IMR-90 (cell line): ENCODE results near the gene GSG1L. TPM values are rescaled to one million over a fixed set of nuclear protein-coding genes. Genes with fewer than 3 reads are reported as not detected.

Source experiments
- ATAC-seq: fragments of 200-7000 bp; cut with Tn5 transposase; 2 replicates; pipeline ENCODE4 v1.9.1; 2020; ENCODE audit warnings: low read depth, mild to moderate bottlenecking, moderate library complexity
- BruUV-seq: library from RNA; stranded (reverse); fragments of 400-500 nt; replicated peaks from 2 replicates; lab custom pipeline; 2021; lab: Mats Ljungman, UMichigan
- CTCF ChIA-PET: fragments of 300-600 bp; formaldehyde crosslinking; extraction: SDS; loops from one replicate; lab custom pipeline; 2021; ENCODE audit warnings: antibody characterized with exemption; lab: Yijun Ruan, JAX
- POLR2A ChIA-PET: fragments of 300-600 bp; sonication (Branson Sonifier 250); formaldehyde crosslinking; loops from one replicate; lab custom pipeline; 2022; ENCODE audit warnings: antibody characterized with exemption; ENCODE audit not compliant: unreplicated experiment; lab: Charles Lee
- DNase-seq: peaks from one replicate; pipeline ENCODE4 v3.0.0; 2013
- H2AFZ ChIP-seq: replicated peaks from 2 replicates; pipeline ENCODE3; 2013; ENCODE audit warnings: low read length, mild to moderate bottlenecking; ENCODE audit not compliant: poor library complexity
- H2AK5ac ChIP-seq: 2 replicates; pipeline ENCODE4 v1.6.1; 2013; ENCODE audit warnings: low read depth, low read length, inconsistent platforms
- H2AK9ac ChIP-seq: replicated peaks from 2 replicates; pipeline ENCODE3; 2013; ENCODE audit warnings: mild to moderate bottlenecking, low read depth, low read length, moderate library complexity; ENCODE audit not compliant: poor library complexity
- H2BK120ac ChIP-seq: 2 replicates; pipeline ENCODE4 v1.6.1; 2013; ENCODE audit warnings: low read depth, low read length, inconsistent platforms
- H2BK15ac ChIP-seq: 3 replicates; pipeline ENCODE4 v1.6.1; 2013; ENCODE audit warnings: low read depth, low read length, inconsistent platforms
- H2BK20ac ChIP-seq: 2 replicates; pipeline ENCODE4 v1.6.1; 2013; ENCODE audit warnings: low read depth, mild to moderate bottlenecking, inconsistent platforms, low read length, moderate library complexity
- H2BK5ac ChIP-seq: 2 replicates; pipeline ENCODE4 v1.6.1; 2013; ENCODE audit warnings: mild to moderate bottlenecking, low read depth, low read length, inconsistent platforms; ENCODE audit not compliant: poor library complexity, severe bottlenecking
- H3K14ac ChIP-seq: replicated peaks from 2 replicates; pipeline ENCODE4 v1.6.1; 2013; ENCODE audit warnings: low read depth, low read length, inconsistent platforms
- H3K18ac ChIP-seq: 2 replicates; pipeline ENCODE4 v1.6.1; 2013; ENCODE audit warnings: low read depth, low read length, control low read depth
- H3K23ac ChIP-seq: 2 replicates; pipeline ENCODE4 v1.6.1; 2013; ENCODE audit warnings: low read depth, low read length, inconsistent platforms
- H3K27ac ChIP-seq: 2 replicates; pipeline ENCODE4 v1.5.1; 2013; ENCODE audit warnings: mild to moderate bottlenecking, control low read depth, low read length; ENCODE audit not compliant: insufficient read depth
- H3K27me3 ChIP-seq: 2 replicates; pipeline ENCODE4 v1.6.1; 2013; ENCODE audit warnings: low read length; ENCODE audit not compliant: control insufficient read depth, insufficient read depth
- H3K36me3 ChIP-seq: 2 replicates; pipeline ENCODE4 v1.6.1; 2013; ENCODE audit warnings: low read length, mixed read lengths; ENCODE audit not compliant: control insufficient read depth, insufficient read depth
- H3K4ac ChIP-seq: 2 replicates; pipeline ENCODE4 v1.6.1; 2013; ENCODE audit warnings: low read depth, low read length, inconsistent platforms
- H3K4me1 ChIP-seq: 2 replicates; pipeline ENCODE4 v1.6.1; 2013; ENCODE audit warnings: low read length, mixed read lengths; ENCODE audit not compliant: control insufficient read depth, insufficient read depth
- H3K4me2 ChIP-seq: 2 replicates; pipeline ENCODE4 v1.6.1; 2013; ENCODE audit warnings: low read depth, mild to moderate bottlenecking, control low read depth, low read length, moderate library complexity
- H3K4me3 ChIP-seq: 2 replicates; pipeline ENCODE4 v1.5.1; 2013; ENCODE audit warnings: low read depth, mild to moderate bottlenecking, control low read depth, low read length, moderate library complexity; ENCODE audit not compliant: insufficient read depth
- H3K56ac ChIP-seq: 2 replicates; pipeline ENCODE4 v1.6.1; 2013; ENCODE audit warnings: low read length, inconsistent platforms; ENCODE audit not compliant: insufficient read depth; ENCODE audit errors: extremely low read depth
- H3K79me1 ChIP-seq, 2 experiments: 2 replicates each; pipeline ENCODE4 v1.6.1; 2013; ENCODE audit warnings: low read length in 2 of 2, inconsistent platforms in 1 of 2, low read depth in 1 of 2
- H3K9ac ChIP-seq: 2 replicates; pipeline ENCODE4 v1.6.1; 2013; ENCODE audit warnings: low read depth, low read length, control low read depth
- H3K9me1 ChIP-seq: 2 replicates; pipeline ENCODE4 v1.6.1; 2013; ENCODE audit warnings: low read length, inconsistent platforms; ENCODE audit not compliant: insufficient read depth
- H3K9me3 ChIP-seq: 2 replicates; pipeline ENCODE4 v1.6.1; 2013; ENCODE audit warnings: low read length; ENCODE audit not compliant: control insufficient read depth, insufficient read depth
- H4K20me1 ChIP-seq: 2 replicates; pipeline ENCODE4 v1.6.1; 2013; ENCODE audit warnings: low read length, inconsistent platforms; ENCODE audit not compliant: insufficient read depth
- H4K5ac ChIP-seq: 2 replicates; pipeline ENCODE4 v1.6.1; 2013; ENCODE audit warnings: mild to moderate bottlenecking, low read depth, low read length, control low read depth
- H4K8ac ChIP-seq, 2 experiments: 2 replicates each; pipeline ENCODE4 v1.6.1; 2013; ENCODE audit warnings: low read depth in 2 of 2, low read length in 2 of 2, control low read depth in 1 of 2, inconsistent platforms in 1 of 2
- H4K91ac ChIP-seq: 2 replicates; pipeline ENCODE4 v1.6.1; 2013; ENCODE audit warnings: low read depth, low read length, inconsistent platforms; ENCODE audit not compliant: insufficient read depth
- MAFK ChIP-seq: IDR thresholded peaks from 2 replicates; pipeline ENCODE4 v1.6.1; 2012; ENCODE audit warnings: low read depth, low read length, improper control_type of control experiment
- WGBS, 2 experiments: methylation state at CpG; one replicate each; pipeline versions ENCODE4 v1.1.5 to v1.1.7; 2013; ENCODE audit warnings: missing lambda C conversion rate in 2 of 2; ENCODE audit not compliant: insufficient read length in 1 of 2; ENCODE audit errors: extremely low coverage in 2 of 2; 5-methylcytosine and 5-hydroxymethylcytosine counted together
- dilution Hi-C: fragments of 300-500 bp; cut with HindIII; formaldehyde crosslinking; loops from one replicate; pipeline ENCODE4 v1.14.3; 2018; ENCODE audit warnings: low sequenced_read_pairs; ENCODE audit not compliant: unreplicated experiment
- in situ Hi-C: fragments of 300-500 bp; cut with MboI; formaldehyde crosslinking; loops from 3 replicates; pipeline ENCODE4 v1.14.3; 2019; ENCODE audit warnings: low sequenced_read_pairs, inconsistent platforms, mixed read lengths
- intact Hi-C: fragments of 100-400 bp; cut with micrococcal nuclease; formaldehyde crosslinking; loops from 2 replicates; pipeline ENCODE4 v1.10.0; 2022
- polyA plus RNA-seq, 3 experiments: library from polyadenylated mRNA; depleted of rRNA; stranded (reverse); fragments of >200 nt; gene quantifications; 2 replicates each; pipeline ENCODE4 v1.2.3, GENCODE V29; 2012; ENCODE audit warnings: low replicate concordance in 1 of 3
- total RNA-seq: library from RNA; depleted of rRNA; stranded (reverse); fragments of >200 nt; gene quantifications from 2 replicates; pipeline ENCODE4 v1.2.3, GENCODE V29; 2012

Gene GSG1L
- total and polyA plus RNA-seq, 2 of the 4 experiments (the other 2 are of a cell fraction), result not detected

- dilution Hi-C loops, result no loop called here
- CTCF ChIA-PET, result no interaction called here
- H2AFZ ChIP-seq, result no peak overlapping the region
These were observed 79.4 kb downstream of the GSG1L start for GRCh38 chr16:27984121-27984520.

More at GRCh38 chr16:27984121-27984520, 79.4 kb downstream of the GSG1L start:
- Histone ChIP-seq H2BK20ac (no peak overlapping the region), H3K56ac (no peak overlapping the region), H2BK15ac (no peak overlapping the region), H3K9ac (no peak overlapping the region), H2AK9ac (no peak overlapping the region), H3K4me2 (no peak overlapping the region), H2BK120ac (no peak overlapping the region), H3K18ac (no peak overlapping the region), H3K27me3 (no peaks in the 10 kb centered on the region; the same call in 1 of the 2 replicates), H4K8ac (no peak overlapping the region), H3K9me1 (no peaks in the 10 kb centered on the region), H3K4me1 (no peaks in the 10 kb centered on the region), H4K91ac (no peak overlapping the region), H4K20me1 (no peaks in the 10 kb centered on the region), H3K36me3 (no peaks in the 10 kb centered on the region), H2BK5ac (no peak overlapping the region), H2AK5ac (no peak overlapping the region), H3K4ac (no peak overlapping the region), H3K9me3 (no peaks in the 10 kb centered on the region), H3K79me1 (no peaks in the 10 kb centered on the region), H3K4me3 (no peak overlapping the region), H3K14ac (no peak overlapping the region), H3K23ac (no peak overlapping the region), H4K5ac (no peak overlapping the region), H3K27ac (no peak overlapping the region)
- BruUV-seq, result no TSS peak
- POLR2A ChIA-PET, result interaction anchor here (0.5 kb wide), 1 partner anchor 13 kb away, joined by 3 read pairs; no protein-coding TSS in a partner anchor
- in situ Hi-C loops (no loop called here), intact Hi-C loops (no loop called here)
- DNase-seq (no peak), ATAC-seq (no peak)
- TF ChIP-seq MAFK, result no peak
- no CpG with 5 or more reads among the region's 7 CpGs for WGBS, 2 experiments
